GM18873 (cell line): ENCODE data around the gene TMSB4Y.

ENCODE experiments used
- ATAC-seq: cut with Tn5 transposase; IDR thresholded peaks from one replicate; pipeline ENCODE4 v1.9.1; 2021; ENCODE audit warnings: mild to moderate bottlenecking, moderate library complexity, moderate number of reproducible peaks; ENCODE audit not compliant: unreplicated experiment, low FRiP score

The TMSB4Y gene

GRCh38 chrY:13703568-13703968, at the start of gene TMSB4Y:
Gene TMSB4Y, plus strand, starts transcription at chrY:13703899.
- no peak for ATAC-seq

- no peak for ATAC-seq
Measured at GRCh38 chrY:13664162-13664561, 39.5 kb upstream of the TMSB4Y start.

- ATAC-seq, result no peak
Measured at GRCh38 chrY:13671122-13671521, 32.6 kb upstream of the TMSB4Y start.

- no peak for ATAC-seq
Measured at GRCh38 chrY:13702276-13702675, 1.4 kb upstream of the TMSB4Y start.

GRCh38 chrY:13704121-13704930, 627 bp downstream of the TMSB4Y start:
- no peak for ATAC-seq

GRCh38 chrY:13705197-13705596, 1.5 kb downstream of the TMSB4Y start:
- ATAC-seq, result no peak

- no peak for ATAC-seq
Measured at GRCh38 chrY:13708038-13708437, 4.3 kb downstream of the TMSB4Y start.

- ATAC-seq, result no peak
Measured at GRCh38 chrY:13718996-13719395, 15.3 kb downstream of the TMSB4Y start.

- no peak for ATAC-seq
Measured at GRCh38 chrY:13729517-13729916, 25.8 kb downstream of the TMSB4Y start.

- no peak for ATAC-seq
Measured at GRCh38 chrY:13738618-13739017, 34.9 kb downstream of the TMSB4Y start.

- no peak for ATAC-seq
Measured at GRCh38 chrY:13751289-13752071, 47.8 kb downstream of the TMSB4Y start.

- no peak for ATAC-seq
Measured at GRCh38 chrY:13754661-13755060, 51.0 kb downstream of the TMSB4Y start.
